Sigmoid colon (tissue), 4 donors: ENCODE data around the gene ARMH3.

Source experiments
- CTCF ChIP-seq, 4 experiments: fragments of 450-650 bp in 3 of 4; fragments of 200-600 bp in 1 of 4; IDR thresholded peaks; one replicate each; pipeline ENCODE4 v1.5.1; 2016 to 2019; ENCODE audit warnings: antibody characterized with exemption in 4 of 4, mild to moderate bottlenecking in 3 of 4, moderate library complexity in 2 of 4
- POLR2A ChIP-seq, 2 donors: fragments of 450-650 bp; IDR thresholded peaks; one replicate each; pipeline ENCODE4 v1.6.1; 2016; ENCODE audit warnings: antibody characterized with exemption in 2 of 2, mild to moderate bottlenecking in 2 of 2, moderate library complexity in 2 of 2
- POLR2AphosphoS5 ChIP-seq, 4 donors: sonication (generic); formaldehyde crosslinking; IDR thresholded peaks; one replicate each; pipeline ENCODE4 v1.6.1; 2017; ENCODE audit warnings: antibody characterized with exemption in 4 of 4

- no peak for TF ChIP-seq CTCF (IDR thresholded peaks at IDR 0.05)
- TF ChIP-seq POLR2A (IDR thresholded peaks at IDR 0.05) = no peak
- TF ChIP-seq POLR2AphosphoS5 (IDR thresholded peaks at IDR 0.05) = no peak
These were observed 46.4 kb upstream of the ARMH3 start for GRCh38 chr10:102102421-102102820.
